Urothelium cell line (cell line): ENCODE results near the gene PRR18.

ENCODE experiments used
- DNase-seq: peaks from one replicate; pipeline ENCODE4 v3.0.0; 2011; ENCODE audit warnings: low spot score, mixed read lengths
- FAIRE-seq: peaks from 2 replicates; lab custom pipeline; 2011; peaks lifted over from hg19 to GRCh38; lab: Jason Lieb, UNC

PRR18 gene

DNA sequence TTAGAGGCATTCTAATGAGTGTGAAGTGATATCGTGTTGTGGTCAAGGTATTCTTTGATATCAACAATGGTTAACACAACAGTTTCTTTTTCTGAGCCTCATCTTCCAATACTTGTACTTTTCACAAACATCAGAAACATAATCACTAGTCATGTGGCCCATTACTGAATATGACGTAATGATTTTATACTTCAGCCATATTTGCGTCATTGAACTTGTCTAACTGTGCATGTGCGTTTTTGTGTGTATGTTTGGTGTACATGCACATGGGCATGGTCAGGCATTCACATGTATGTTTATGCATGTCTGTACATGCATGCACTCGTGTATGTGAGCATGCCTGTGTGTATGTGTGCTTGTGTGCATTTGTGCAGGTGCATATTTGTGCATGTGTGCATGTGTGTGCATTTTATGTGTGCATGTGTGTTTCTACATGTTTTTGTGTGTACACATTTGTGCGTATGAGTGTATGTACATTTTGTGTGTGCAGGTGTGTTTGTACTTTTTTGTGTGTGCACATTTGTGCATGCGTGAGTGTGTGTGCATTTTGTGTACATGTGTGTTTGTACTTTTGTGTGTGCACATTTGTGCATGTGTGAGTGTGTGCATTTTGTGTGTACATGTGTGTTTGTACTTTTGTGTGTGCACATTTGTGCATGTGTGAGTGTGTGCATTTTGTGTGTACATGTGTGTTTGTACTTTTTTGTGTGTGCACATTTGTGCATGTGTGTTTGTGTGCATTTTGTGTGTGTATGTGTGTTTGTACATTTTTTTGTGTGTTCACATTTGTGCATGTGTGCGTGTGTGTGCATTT, 29.4 kb downstream of the PRR18 start:
- FAIRE-seq: peak; percentile 44
- no peak for DNase-seq

DNA sequence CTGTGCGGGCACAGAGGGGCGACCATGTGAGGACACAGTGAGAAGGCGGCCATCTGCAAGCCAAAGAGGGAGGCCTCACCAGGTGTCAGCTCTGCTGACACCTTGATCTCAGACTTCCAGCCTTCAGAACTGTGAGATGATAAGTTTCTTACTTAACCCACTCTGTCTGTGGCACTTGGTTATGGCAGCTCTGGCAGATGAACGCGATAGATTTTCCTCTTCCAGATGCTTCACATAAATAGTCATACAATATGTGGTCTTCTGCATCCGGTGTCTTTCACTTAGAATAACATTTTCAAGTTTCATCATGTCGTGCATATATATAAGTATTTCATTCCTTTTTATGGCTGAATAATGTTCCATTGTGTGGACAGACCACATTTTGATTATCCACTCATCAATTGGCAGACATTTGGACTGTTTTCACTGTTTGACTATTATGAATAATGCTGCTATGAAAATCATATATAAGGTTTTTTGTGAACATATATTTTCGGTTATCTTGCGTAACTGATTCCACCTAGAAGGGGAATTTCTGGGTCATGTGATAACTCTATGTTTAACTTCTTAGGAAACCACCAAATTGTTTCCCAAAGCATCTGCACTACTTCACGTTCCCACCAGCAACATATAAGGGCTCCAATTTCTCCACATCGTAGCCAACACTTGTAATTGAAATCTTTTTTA, 30.2 kb downstream of the PRR18 start:
- FAIRE-seq (no peak), DNase-seq (no peak)

DNA sequence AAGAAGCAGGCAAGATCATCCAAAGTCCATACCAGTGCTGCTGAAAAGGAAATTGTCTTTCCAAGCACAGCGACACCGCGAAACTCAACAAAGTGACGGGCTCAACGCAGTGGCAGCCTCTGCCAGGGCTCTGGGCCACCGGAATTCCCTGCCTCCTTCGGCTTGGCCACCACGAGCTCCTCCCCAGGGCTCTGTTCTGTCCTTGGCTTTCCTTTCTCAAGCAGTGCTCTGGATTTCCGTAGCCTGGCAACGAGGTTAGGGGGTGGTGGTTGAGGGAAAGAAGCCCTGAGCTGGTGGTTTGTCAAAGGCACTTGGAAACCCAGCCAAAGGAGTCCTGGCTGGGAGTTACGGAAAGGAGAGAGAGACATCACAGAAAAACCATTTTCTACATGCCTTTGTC, 31.2 kb downstream of the PRR18 start:
- no peak for FAIRE-seq
- peak; percentile 20 for DNase-seq

DNA sequence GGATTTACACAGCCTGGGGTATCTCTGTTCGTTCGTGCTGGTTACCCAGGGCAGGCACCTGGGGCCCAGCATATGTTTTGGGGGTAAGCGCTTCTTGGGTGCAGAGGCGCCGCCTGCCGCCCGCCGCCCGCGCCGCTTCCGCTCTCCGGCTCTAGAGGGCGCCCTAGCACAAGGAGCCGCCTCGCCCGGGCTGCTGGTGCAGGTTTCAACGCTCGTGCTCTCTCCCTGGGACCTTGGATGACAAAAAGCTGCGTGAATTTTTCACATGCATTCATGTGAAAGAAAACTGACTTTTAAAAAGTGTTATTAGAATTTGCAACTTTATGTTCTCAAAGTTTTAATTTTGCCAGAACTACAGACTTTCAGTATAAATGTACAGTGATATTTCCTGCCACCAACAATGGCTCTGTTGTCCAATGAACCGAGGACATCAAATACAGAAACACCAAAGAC, 32.5 kb downstream of the PRR18 start:
- no peak for FAIRE-seq
- DNase-seq: peak; percentile 78

DNA sequence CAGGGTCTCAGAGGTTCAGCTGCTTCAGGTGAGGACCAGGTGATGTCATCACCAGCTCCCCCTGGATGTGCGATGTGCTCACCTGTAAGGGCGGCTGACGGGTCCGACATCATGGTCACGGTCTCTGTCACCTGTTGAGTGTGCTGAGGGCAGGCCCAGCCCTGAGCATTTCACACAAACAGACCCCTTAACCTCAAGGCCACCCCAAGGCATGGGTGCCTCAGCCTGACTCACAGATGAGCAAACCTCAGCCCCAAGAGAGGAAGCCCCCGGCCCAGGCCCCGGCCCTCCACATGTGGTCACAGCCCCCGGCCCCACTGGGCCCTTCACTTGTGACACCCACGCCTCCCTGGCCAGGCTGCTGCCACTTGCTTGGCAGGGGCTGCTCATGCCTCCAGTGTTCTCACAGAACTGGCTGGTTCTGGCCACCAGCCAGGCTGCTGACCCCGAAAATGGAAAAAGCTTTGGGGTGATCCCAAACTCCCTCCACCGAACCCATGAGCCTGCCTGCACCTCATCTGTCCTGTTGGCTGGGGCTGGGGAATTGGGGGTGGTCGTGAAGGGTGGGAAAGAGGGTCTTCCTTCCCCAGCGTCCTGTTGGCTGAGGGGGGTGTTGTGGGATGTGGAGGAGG, 33.3 kb downstream of the PRR18 start:
- DNase-seq (no peak), FAIRE-seq (peak; percentile 17)

DNA sequence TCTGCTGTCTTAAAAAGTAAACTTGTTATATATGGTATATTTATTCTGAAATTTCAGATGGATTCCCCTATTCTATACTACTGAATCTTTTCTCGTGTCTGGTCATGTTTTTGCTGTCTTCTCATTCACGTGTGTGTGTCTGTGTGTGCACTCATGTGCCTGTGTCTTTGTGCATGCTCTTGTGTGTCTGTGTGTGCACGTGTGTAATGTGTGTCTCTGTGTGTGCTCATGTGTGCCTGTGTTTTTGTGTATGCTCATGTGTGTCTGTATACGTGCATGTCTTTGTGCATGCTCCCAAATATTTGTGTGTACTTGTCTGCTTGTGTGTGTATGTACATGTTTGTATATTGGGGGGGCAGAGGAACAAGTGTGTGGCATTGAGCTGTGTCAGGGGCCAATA, 34.0 kb downstream of the PRR18 start:
- FAIRE-seq (peak; percentile 59), DNase-seq (no peak)

DNA sequence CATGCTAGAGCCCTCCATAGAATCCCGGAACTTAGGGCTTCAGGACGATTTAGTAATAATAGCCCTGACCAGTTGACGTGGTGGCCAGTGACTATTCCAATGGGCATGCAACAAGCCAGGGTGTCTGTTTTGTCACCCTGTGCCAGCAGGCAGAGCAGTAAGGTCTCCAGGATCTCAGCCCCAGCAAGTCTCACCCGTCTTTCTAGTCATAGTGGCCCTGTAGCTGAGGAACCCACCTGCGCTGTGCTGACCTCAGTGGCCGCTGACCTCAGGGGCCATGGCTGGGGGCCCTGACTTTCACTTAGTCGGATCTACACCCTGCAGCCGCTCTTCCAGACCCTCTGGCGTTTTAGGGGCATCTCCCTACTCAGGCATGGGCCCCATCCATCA, 36.8 kb downstream of the PRR18 start:
- no peak for FAIRE-seq

DNA sequence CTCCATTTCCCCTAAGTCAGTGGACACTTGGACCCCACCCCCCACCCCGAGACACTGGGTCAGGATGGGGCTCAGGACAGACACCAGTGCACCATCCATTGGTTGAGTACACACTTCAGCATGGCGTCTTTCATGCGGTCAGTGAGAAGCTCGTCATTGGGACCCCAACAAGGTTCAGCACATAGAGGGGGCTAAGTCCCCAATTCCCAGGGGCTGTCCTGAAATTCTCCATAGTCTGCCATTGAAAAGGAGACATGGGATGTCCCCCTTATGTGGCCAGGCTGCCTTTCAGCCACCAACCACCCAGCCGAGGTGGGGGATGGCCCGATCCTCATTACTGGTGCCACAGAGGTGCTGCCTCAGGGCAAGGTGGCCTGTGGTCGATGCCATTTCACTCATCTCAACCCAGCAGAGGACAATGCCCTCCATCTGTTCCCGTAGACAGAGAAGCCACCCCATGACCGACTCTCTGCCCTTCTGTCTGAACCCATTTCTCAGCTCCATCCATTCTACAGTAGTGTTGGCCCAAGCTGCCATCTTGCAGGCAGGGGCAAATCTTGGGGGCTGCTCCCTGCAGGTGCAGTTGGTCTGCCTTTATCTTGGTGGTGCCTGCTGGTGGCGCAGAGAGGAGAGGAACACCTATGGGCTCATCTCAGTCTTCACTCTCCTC, 37.4 kb downstream of the PRR18 start:
- FAIRE-seq (no peak), DNase-seq (no peak)

More for the DNA sequence above, 36.8 kb downstream of the PRR18 start:
- no peak for DNase-seq

DNA sequence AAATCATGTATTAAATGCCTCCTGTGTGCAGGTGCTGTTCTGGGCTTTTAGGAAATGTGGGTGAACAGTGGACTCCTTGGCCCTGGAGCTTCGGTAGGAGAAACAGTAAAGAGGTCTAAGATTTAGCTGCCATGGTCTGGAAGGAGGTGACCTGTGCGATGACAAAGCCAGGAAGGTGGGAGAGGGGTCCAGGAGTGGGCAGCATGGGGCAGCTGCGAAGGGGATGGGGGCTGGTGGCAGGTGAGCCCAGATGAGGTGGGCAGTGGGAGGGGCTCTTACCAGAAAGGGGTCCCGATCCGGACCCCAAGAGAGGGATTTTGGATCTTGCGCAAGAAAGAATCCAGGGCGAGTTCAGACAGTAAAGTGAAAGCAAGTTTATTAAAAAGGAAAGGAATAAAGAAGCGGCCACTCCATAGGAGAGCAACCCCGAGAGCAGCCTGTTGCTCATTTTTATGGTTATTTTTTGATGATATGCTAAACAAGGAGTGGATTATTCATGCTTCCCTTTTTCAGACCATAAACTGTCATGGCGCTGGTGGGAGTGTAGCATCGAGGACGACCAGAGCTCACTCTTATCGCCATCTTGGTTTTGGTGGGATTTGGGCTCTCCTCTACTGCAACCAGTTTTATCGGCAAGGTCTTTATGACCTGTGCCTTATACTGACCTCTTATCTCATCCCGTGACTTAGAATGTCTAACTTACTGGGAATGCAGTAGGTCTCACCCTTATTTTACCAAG, 38.7 kb downstream of the PRR18 start:
- FAIRE-seq (no peak), DNase-seq (no peak)

DNA sequence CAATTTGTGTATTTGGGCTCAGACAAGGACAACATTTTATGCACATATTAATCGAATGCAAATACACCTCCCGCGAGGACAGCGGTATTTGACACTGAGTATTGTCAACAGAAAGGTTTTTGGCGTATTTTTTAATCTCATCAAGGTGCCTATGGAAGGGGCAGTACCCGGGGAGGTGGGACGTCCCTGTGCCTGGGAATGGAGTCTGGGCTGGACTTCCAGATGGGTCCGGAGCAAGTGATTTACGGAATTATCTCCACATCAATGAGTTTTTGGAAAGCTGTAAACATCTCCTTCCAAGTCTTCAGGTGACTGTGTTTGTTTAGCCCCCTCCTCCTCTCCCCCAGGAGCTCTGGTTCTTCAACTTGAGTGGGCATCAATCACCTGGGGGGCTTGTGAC, 39.8 kb downstream of the PRR18 start:
- FAIRE-seq (no peak), DNase-seq (no peak)

DNA sequence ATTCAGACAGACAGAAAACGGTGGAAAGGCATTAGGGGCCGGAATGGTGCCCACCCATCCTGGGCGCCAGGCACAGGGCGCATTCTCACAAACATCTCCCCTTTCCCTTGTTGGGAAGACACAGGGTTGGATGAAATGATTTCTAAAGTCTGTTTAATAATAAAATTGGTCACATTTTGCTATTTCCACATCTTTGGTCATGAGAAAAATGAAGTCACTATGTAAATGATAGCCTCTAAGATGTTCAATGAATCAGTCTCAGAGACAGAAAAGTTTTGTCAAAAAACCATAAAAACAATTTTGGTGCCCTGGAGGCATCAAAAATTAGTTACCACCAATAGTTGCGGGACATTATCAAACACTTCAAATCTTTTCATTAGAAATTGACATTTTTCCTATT, 40.7 kb downstream of the PRR18 start:
- FAIRE-seq (no peak), DNase-seq (no peak)

DNA sequence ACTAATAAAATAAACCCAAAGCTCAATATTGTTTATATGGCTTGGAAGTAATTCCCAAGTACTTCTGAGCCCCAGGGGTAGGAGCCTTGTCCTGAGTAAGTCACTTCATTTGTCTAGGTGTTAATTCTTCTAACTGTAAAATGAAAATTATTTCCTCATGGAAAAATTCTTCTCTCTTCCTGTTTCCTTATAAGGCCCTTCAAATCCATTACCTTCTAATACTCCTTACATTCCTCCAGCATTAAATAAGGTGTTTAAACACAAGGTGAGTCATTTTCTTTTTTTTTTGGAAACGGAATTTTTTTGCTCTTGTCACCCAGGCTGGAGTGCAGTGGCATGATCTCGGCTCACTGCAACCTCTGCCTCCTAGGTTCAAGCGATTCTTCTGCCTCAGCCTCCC, 41.9 kb downstream of the PRR18 start:
- FAIRE-seq (no peak), DNase-seq (peak; percentile 33)

DNA sequence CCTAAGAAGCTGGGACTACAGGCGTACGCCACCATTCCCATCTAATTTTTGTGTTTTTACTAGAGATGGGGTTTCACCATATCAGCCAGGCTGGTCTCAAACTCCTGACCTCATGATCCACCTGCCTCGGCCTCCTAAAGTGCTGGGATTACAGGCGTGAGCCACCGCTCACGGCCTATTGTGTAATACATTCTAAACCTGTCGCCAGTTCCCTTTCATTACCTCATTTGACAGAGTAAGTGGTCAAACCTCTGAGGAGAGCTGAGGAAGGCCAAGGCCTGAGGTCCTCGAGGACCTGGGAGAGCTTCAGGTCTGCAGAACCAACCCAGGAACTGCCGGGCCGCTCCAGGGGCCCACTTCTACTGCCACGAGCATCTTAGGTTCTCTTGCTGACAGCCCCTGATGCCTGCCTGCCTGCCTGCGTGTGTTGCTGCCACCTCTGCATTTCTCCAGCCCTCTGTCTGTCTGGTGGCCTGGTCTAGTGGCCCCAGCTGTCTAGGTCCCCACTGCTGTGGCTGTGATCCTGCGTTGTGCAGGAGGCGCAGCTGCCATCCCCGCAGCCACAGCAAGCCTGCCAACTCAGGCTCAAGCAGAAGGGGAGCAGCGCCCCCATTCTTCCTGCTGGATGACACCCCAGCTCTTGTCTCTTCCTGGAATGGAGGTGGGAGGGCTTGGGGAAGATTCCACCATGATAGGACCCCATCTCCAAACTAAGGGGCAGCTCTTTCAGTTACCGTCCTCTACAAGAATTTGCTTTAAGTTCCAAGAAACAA, 45.3 kb downstream of the PRR18 start:
- DNase-seq: no peak
- FAIRE-seq: no peak

DNA sequence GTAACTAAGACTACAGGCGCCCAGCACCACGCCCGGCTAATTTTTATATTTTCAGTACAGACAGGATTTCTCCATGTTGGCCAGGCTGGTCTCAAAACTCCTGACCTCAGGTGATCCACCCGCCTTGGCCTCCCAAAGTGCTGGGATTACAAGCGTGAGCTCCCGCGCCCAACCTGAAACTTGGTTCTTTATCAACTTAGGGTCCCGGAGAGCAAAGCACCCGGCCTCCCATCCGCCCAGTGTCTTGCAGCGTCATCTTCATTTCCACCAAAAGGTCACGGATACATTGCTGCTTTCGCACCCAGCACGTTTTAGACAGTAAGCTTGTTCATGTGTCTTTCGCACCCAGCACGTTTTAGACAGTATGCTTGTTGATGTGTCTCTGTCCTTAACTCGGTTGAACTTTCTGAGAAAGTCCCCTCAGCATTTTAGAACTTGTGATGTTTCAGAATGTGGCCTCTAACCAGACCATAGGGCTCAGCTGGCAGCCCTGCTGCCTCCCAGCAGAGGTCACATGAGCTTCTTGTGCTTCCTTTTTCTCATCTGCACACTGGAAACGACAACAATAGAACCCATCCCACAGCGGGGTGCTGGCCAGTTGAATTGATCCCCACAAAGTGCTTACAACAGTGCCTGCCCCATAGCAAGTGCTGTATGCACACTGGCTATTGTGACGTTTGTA, 48.8 kb downstream of the PRR18 start:
- no peak for FAIRE-seq
- DNase-seq: no peak

DNA sequence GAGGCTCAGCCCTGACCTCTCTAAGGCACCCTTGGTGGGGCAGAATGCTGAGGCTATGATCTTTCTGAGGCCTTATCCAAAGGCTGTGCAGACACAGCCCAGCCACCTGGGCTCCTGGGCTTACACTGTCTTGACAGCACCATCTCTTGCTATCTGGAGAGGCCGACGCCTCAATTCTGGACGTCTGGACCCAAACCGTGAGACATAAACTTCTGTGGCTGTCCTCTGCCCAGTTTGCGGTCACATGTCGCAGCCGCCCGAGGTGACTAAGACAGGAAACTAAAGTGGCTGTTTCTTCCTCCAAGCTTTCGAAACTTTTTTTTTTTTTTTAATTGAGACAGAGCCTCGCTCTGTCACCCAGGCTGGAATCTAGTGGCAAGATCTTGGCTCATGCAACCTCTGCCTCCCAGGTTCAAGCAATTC, 49.3 kb downstream of the PRR18 start:
- FAIRE-seq (no peak), DNase-seq (peak; percentile 37)

DNA sequence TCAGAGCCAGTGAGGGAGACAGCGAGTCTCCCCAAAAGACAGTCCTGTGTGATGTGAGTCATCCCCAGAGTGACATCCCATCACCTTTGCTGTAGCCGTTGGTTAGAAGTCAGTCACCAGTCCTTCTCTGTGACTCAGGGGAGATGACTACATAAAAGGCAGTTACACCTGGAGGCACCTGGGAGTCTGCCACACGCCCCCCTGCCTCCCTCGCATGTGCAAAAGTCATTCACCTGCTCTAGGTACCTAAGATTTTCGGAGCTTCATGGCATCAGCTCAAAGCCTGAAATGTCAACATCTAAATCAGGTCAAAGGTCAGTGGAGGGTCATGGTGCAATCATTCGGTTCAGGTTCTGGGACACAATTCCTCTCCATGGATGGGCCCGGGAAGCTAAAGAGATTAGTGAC, 50.3 kb downstream of the PRR18 start:
- DNase-seq: no peak
- FAIRE-seq: no peak
